HUES6 (cell line): ENCODE results near the gene UHRF1.

Experiments
- H3K27ac ChIP-seq: 2 replicates; pipeline ENCODE4 v1.7.0; 2013; ENCODE audit warnings: low read depth, mild to moderate bottlenecking, low read length, inconsistent platforms
- H3K27me3 ChIP-seq: 2 replicates; pipeline ENCODE4 v1.6.1; 2013; ENCODE audit warnings: low read length; ENCODE audit not compliant: control insufficient read depth, insufficient read depth
- H3K36me3 ChIP-seq: 2 replicates; pipeline ENCODE4 v1.6.1; 2013; ENCODE audit warnings: low read length; ENCODE audit not compliant: control insufficient read depth, insufficient read depth
- H3K4me1 ChIP-seq: 2 replicates; pipeline ENCODE4 v1.6.1; 2013; ENCODE audit warnings: low read length; ENCODE audit not compliant: control insufficient read depth, insufficient read depth
- H3K4me3 ChIP-seq: 2 replicates; pipeline ENCODE4 v1.5.1; 2013; ENCODE audit warnings: low read depth, low read length
- H3K9ac ChIP-seq: one replicate; pipeline ENCODE4 v1.6.1; 2013; ENCODE audit warnings: mild to moderate bottlenecking, low read length
- H3K9me3 ChIP-seq: 2 replicates; pipeline ENCODE4 v1.6.1; 2013; ENCODE audit warnings: low read depth, low read length; ENCODE audit not compliant: control insufficient read depth, insufficient read depth

The UHRF1 gene

GRCh38 chr19:4913996-4914735 lies 4.9 kb downstream of the UHRF1 start:
- H3K36me3 ChIP-seq: peaks cover 59% of the 10 kb centered on the region
- H3K27ac ChIP-seq: no peak overlapping the region
- no peak overlapping the region for H3K4me3 ChIP-seq
- H3K4me1 ChIP-seq: peaks cover 33% of the 10 kb centered on the region
- no peaks in the 10 kb centered on the region for H3K9me3 ChIP-seq
- no peak overlapping the region for H3K9ac ChIP-seq
- no peaks in the 10 kb centered on the region for H3K27me3 ChIP-seq

- Histone ChIP-seq H3K9me3 (no peaks in the 10 kb centered on the region), H3K9ac (no peak overlapping the region), H3K4me3 (no peak overlapping the region), H3K27ac (no peak overlapping the region; the same call in 1 of the 2 replicates), H3K36me3 (peaks cover 60% of the 10 kb centered on the region), H3K27me3 (no peaks in the 10 kb centered on the region), H3K4me1 (peaks cover 33% of the 10 kb centered on the region)
These were observed 5.6 kb downstream of the UHRF1 start for GRCh38 chr19:4914736-4915501.

DNA sequence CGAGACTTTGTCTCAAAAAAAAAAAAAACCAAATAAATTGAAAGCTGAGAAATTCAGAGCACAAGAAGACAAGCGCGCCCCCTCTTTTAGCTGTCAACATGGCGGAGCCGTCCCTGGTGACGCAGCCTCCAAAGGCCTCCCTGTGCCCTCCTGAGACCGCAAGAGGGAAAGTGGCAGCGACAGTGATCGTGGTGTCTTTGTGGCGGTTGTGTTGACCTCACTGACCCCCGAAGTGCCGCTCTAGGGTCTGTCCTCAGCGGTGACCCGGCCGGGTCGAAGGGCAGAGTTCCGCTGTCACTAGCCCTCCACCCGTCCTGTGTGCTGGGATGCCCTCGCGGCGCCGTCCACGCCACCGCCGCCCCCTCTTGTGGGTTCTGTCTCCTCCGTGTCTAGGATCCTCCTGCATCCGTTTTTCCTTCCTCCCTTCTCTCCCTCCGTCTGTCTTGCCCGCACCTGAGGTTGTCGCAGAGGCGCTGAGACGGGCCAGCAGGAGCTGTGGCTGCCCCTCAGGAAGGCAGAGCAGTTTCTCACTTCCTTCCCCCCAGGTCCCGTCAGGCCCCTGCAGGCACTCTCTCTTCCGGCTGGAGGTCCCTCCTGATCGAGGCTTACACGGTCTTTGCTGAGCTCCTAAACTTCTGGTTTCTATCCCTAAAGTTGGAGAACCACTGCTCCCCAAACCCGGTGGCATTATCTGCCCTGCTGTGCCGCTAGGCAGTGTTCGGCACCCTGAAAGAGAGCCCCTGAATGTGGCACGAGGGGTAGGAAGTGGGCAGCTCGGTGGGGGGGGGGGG lies 7.2 kb downstream of the UHRF1 start:
- Histone ChIP-seq H3K27ac (0 out of 2 replicates have a peak overlapping the region, but pooled peaks have one; percentile 33), H3K4me3 (no peak overlapping the region), H3K4me1 (peaks cover 23% of the 10 kb centered on the region), H3K36me3 (peaks cover 70% of the 10 kb centered on the region), H3K9me3 (no peaks in the 10 kb centered on the region), H3K27me3 (no peaks in the 10 kb centered on the region), H3K9ac (no peak overlapping the region)

DNA sequence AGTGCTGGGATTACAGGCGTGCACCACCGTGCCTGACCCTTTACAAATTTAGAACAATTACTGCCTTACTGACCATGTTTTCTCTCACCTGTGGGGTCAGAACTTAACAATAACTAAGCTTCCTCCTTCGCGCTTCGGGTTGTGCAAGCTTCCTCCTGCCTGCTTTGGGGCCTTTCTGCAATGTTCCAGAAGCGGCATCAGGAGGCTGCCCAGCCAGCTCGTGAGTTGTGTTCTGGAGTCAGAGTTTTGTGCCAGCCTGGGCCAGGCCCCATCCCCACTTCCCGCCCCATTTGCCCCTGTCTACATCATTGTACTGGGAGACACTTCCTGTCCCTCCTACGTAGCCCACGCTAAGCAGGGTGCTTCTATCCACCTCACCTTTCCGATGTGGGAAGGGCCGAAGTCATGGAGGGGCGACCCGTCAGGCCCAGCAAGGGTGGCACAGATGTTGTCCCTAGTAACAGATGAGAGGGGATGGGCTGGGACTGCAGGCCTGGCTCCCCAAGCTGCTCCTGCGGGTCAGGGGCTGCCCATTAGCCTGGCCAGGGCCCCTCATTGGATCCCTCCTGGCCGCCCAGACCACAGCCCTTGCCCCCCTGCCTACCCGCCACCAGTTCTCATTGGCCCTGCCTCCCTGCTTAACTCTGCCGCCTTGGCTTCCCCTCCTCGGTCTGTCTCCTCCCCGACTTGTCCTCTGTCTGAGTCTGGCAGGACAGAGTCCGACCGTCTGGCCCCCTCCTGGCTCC lies 13.4 kb downstream of the UHRF1 start:
- Histone ChIP-seq H3K4me3 (no peak overlapping the region), H3K4me1 (peaks cover 4% of the 10 kb centered on the region; the same call in 1 of the 2 replicates), H3K36me3 (peaks cover 45% of the 10 kb centered on the region), H3K27ac (peak overlapping the region; percentile 59), H3K27me3 (no peaks in the 10 kb centered on the region), H3K9me3 (no peaks in the 10 kb centered on the region), H3K9ac (no peak overlapping the region)

- Histone ChIP-seq H3K36me3 (peaks cover 42% of the 10 kb centered on the region), H3K4me1 (peaks cover 7% of the 10 kb centered on the region; the same call in 1 of the 2 replicates), H3K9me3 (no peaks in the 10 kb centered on the region), H3K27ac (no peak overlapping the region), H3K4me3 (no peak overlapping the region), H3K9ac (no peak overlapping the region), H3K27me3 (no peaks in the 10 kb centered on the region)
These were observed 14.0 kb downstream of the UHRF1 start for GRCh38 chr19:4923276-4923747.

GRCh38 chr19:4929186-4929585 lies 19.9 kb downstream of the UHRF1 start:
- H3K36me3 ChIP-seq: peaks cover 58% of the 10 kb centered on the region
- H3K9ac ChIP-seq: no peak overlapping the region
- H3K27ac ChIP-seq: no peak overlapping the region
- no peaks in the 10 kb centered on the region for H3K27me3 ChIP-seq
- H3K9me3 ChIP-seq: no peaks in the 10 kb centered on the region
- no peak overlapping the region for H3K4me3 ChIP-seq
- peaks cover 7% of the 10 kb centered on the region; the same call in 1 of the 2 replicates for H3K4me1 ChIP-seq

DNA sequence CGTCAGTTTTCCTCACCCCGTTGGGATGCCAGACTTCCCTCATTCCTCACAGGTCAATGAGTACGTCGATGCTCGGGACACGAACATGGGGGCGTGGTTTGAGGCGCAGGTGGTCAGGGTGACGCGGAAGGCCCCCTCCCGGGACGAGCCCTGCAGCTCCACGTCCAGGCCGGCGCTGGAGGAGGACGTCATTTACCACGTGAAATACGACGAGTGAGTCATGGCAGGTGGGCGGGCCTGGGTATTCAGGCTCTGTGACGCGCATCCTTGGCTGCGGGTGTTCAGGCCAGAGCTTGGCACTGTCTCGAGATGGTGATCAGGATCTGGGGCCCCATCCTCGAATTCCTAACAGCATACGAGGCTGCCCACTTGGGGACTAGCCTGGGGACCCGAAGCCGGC lies 21.4 kb downstream of the UHRF1 start:
- H3K27ac ChIP-seq: no peak overlapping the region
- peaks cover 7% of the 10 kb centered on the region; the same call in 1 of the 2 replicates for H3K4me1 ChIP-seq
- H3K9ac ChIP-seq: no peak overlapping the region
- no peaks in the 10 kb centered on the region for H3K27me3 ChIP-seq
- H3K9me3 ChIP-seq: no peaks in the 10 kb centered on the region
- H3K4me3 ChIP-seq: no peak overlapping the region
- H3K36me3 ChIP-seq: peaks cover 68% of the 10 kb centered on the region

DNA sequence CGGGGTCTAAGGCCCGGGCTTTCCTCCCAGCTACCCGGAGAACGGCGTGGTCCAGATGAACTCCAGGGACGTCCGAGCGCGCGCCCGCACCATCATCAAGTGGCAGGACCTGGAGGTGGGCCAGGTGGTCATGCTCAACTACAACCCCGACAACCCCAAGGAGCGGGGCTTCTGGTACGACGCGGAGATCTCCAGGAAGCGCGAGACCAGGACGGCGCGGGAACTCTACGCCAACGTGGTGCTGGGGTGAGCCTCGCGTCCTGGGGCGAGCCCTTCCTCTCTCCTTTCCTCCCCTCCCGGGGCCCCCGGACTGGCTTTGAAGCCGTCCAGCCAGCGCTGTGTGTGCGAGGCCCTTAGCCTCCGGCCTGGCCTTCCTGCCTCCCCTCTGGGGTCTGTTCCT lies 23.4 kb downstream of the UHRF1 start:
- Histone ChIP-seq H3K36me3 (peaks cover 76% of the 10 kb centered on the region), H3K4me1 (peaks cover 3% of the 10 kb centered on the region; the same call in 1 of the 2 replicates), H3K27me3 (no peaks in the 10 kb centered on the region), H3K9me3 (no peaks in the 10 kb centered on the region), H3K9ac (no peak overlapping the region), H3K27ac (no peak overlapping the region), H3K4me3 (no peak overlapping the region)

DNA sequence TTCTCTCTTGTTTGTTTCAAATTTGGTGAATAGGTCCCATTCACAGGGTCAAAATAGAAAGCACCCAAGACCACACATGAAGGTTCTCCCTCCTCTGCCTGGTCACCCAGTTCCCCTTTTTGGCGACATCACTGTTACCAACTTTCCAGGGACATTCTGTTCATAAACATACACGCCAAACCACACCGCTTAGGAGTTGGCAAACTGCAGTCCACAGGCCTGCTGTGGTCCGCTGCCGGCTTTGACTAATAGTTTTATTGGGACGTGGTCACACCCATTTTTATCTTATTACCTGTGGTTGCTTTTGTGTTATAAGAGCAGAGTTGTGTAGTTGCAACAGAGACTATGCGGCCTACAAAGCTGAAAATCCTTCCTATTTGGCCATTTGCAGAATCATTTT lies 24.2 kb downstream of the UHRF1 start:
- Histone ChIP-seq H3K27ac (no peak overlapping the region), H3K36me3 (peaks cover 78% of the 10 kb centered on the region), H3K4me1 (no peaks in the 10 kb centered on the region), H3K9ac (no peak overlapping the region), H3K4me3 (no peak overlapping the region), H3K9me3 (no peaks in the 10 kb centered on the region), H3K27me3 (no peaks in the 10 kb centered on the region)

- H3K27ac ChIP-seq: no peak overlapping the region
- no peak overlapping the region for H3K9ac ChIP-seq
- H3K36me3 ChIP-seq: peaks cover 67% of the 10 kb centered on the region
- no peak overlapping the region for H3K4me3 ChIP-seq
- H3K4me1 ChIP-seq: no peaks in the 10 kb centered on the region
- H3K27me3 ChIP-seq: no peaks in the 10 kb centered on the region
- H3K9me3 ChIP-seq: no peaks in the 10 kb centered on the region
These were observed 26.1 kb downstream of the UHRF1 start for GRCh38 chr19:4935444-4935843.
